GM23338 (cell line): Measurements from ENCODE around the gene IZUMO1. TPM values are rescaled to one million over a fixed set of nuclear protein-coding genes. Genes with fewer than 3 reads are reported as not detected.

Source experiments
- ATAC-seq: fragments of 200-7000 bp; cut with Tn5 transposase; 3 replicates; pipeline ENCODE4 v1.9.1; 2020
- DNase-seq: peaks from one replicate; pipeline ENCODE4 v3.0.0-alpha.2; 2015; ENCODE audit warnings: low spot score
- H2AFZ ChIP-seq: fragments of 200-600 bp; sonication (generic); 2 replicates; pipeline ENCODE4 v1.8.0; 2016; ENCODE audit warnings: antibody characterized with exemption, mild to moderate bottlenecking, moderate library complexity
- H3F3A ChIP-seq: fragments of 200-600 bp; sonication (generic); replicated peaks from 2 replicates; pipeline ENCODE4 v1.8.0; 2017; ENCODE audit warnings: antibody characterized with exemption, mixed run types, low read depth
- H3K27ac ChIP-seq: fragments of 200-600 bp; sonication (generic); 2 replicates; pipeline ENCODE4 v1.6.1; 2016; ENCODE audit warnings: low read depth
- H3K27me3 ChIP-seq: fragments of 200-600 bp; sonication (generic); 2 replicates; pipeline ENCODE4 v1.8.0; 2016; ENCODE audit warnings: mild to moderate bottlenecking, mixed run types, moderate library complexity; ENCODE audit not compliant: insufficient read depth
- H3K36me3 ChIP-seq: fragments of 200-600 bp; sonication (generic); 2 replicates; pipeline ENCODE4 v1.8.0; 2016; ENCODE audit warnings: mild to moderate bottlenecking; ENCODE audit not compliant: insufficient read depth
- H3K4me1 ChIP-seq: fragments of 200-600 bp; sonication (generic); 2 replicates; pipeline ENCODE4 v1.8.0; 2016; ENCODE audit warnings: mild to moderate bottlenecking, moderate library complexity; ENCODE audit not compliant: insufficient read depth
- H3K4me2 ChIP-seq: fragments of 200-600 bp; sonication (generic); 2 replicates; pipeline ENCODE4 v1.7.1; 2017; ENCODE audit warnings: mixed run types
- H3K4me3 ChIP-seq: fragments of 200-600 bp; sonication (generic); 2 replicates; pipeline ENCODE4 v1.6.1; 2016; ENCODE audit warnings: mixed run types
- H3K79me2 ChIP-seq: fragments of 200-600 bp; sonication (generic); replicated peaks from 2 replicates; pipeline ENCODE4 v1.8.0; 2017; ENCODE audit warnings: mild to moderate bottlenecking; ENCODE audit not compliant: insufficient read depth
- H3K9me2 ChIP-seq: fragments of 200-600 bp; sonication (generic); 2 replicates; pipeline ENCODE4 v1.8.0; 2017; ENCODE audit not compliant: insufficient read depth
- H4K20me1 ChIP-seq: fragments of 200-600 bp; sonication (generic); replicated peaks from 2 replicates; pipeline ENCODE4 v1.8.0; 2017; ENCODE audit warnings: mild to moderate bottlenecking; ENCODE audit not compliant: insufficient read depth
- H3K27ac Mint-ChIP-seq: 2 replicates; pipeline ENCODE4 v1.8.0; 2020; ENCODE audit warnings: inconsistent platforms, mild to moderate bottlenecking, moderate library complexity, mixed read lengths
- H3K27me3 Mint-ChIP-seq: 3 replicates; pipeline ENCODE4 v1.8.0; 2022; ENCODE audit warnings: low read depth, mild to moderate bottlenecking, moderate library complexity, mixed read lengths, inconsistent platforms; ENCODE audit not compliant: insufficient read depth, poor library complexity
- H3K36me3 Mint-ChIP-seq: 3 replicates; pipeline ENCODE4 v1.8.0; 2021; ENCODE audit warnings: low read depth, mild to moderate bottlenecking, inconsistent platforms, moderate library complexity, mixed read lengths
- H3K4me1 Mint-ChIP-seq: 3 replicates; pipeline ENCODE4 v1.8.0; 2020; ENCODE audit warnings: mild to moderate bottlenecking, inconsistent platforms, mixed read lengths
- H3K4me3 Mint-ChIP-seq: 3 replicates; pipeline ENCODE4 v1.8.0; 2021; ENCODE audit warnings: moderate library complexity, mild to moderate bottlenecking, inconsistent platforms, mixed read lengths
- H3K9me3 Mint-ChIP-seq: 3 replicates; pipeline ENCODE4 v1.8.0; 2020; ENCODE audit warnings: moderate library complexity, mild to moderate bottlenecking, inconsistent platforms, mixed read lengths
- EZH2 ChIP-seq: fragments of 200-600 bp; sonication (generic); IDR thresholded peaks from one replicate; pipeline ENCODE4 v1.8.0; 2017; ENCODE audit warnings: antibody characterized with exemption, mild to moderate bottlenecking, low read depth; ENCODE audit not compliant: unreplicated experiment
- JUNB ChIP-seq: IDR thresholded peaks from one replicate; pipeline ENCODE4 v1.6.1; 2016; ENCODE audit warnings: antibody characterized with exemption; ENCODE audit not compliant: unreplicated experiment
- POLR2AphosphoS5 ChIP-seq: IDR thresholded peaks from 2 replicates; pipeline ENCODE4 v1.6.1; 2016; ENCODE audit warnings: antibody characterized with exemption, low read depth
- ZNF331 ChIP-seq: fragments of 250-450 bp; sonication (Bioruptor Pico); IDR thresholded peaks from 2 replicates; pipeline ENCODE4 v1.5.0; 2020; ENCODE audit warnings: low read depth, mild to moderate bottlenecking, moderate library complexity
- polyA plus RNA-seq: library from polyadenylated mRNA; unstranded; fragments of >200 nt; fragmentation: Nextera tagmentation; extraction: Ambion mirVana; gene quantifications from 2 replicates; pipeline ENCODE4 v1.2.1, GENCODE V29; 2016
- total RNA-seq: library from RNA; depleted of rRNA; stranded (reverse); fragments of >200 nt; shearing (Covaris generic); gene quantifications from 2 replicates; pipeline ENCODE4 v1.2.3, GENCODE V29; 2014
- TF ChIP-seq, protein P1 (sequence below): fragments of 250-450 bp; sonication (Bioruptor Pico); IDR thresholded peaks from 2 replicates; pipeline ENCODE4 v1.5.0; 2020; ENCODE audit warnings: mild to moderate bottlenecking, moderate library complexity

Gene IZUMO1
- total and polyA plus RNA-seq, 2 experiments from 2014 or later: 1.2 to 3.5 TPM

DNA sequence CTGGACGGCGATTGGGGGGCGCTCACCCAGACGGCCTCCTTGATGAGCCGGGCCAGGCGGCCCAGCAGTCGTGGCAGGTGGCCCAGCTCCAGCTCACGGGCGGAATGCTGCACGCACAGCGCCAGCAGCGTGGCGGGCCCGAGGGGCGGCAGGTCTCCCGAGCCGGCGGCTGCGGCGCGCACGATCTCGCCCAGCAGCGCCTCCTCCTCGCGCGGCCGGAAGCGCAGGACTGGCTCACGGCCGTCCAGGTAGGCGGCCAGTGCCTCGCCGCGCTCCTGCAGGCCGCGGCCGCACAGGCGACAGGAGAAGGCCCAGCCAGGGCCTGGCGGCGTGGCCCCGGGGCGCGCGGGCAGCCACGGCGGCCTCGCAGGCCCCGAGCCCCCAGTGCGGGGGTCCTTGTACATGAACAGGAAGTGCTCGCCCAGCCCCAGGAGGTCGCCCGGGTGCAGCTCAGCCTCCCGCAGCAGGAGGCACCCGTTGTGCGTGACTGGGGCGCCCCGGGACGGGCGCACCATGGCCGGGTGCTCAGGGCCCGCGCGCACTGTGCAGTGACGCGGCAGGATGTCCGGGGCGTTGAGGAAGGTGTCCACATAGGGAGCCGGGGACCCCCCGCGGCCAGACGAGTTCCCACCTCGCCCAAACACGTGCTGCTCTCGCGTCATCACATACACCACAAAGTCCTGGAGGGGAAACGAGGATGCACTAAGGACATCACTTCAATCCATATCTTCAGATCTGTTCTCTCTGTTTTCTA is 17.6 kb downstream of the IZUMO1 start (continued):
- TF ChIP-seq, protein P1, sequence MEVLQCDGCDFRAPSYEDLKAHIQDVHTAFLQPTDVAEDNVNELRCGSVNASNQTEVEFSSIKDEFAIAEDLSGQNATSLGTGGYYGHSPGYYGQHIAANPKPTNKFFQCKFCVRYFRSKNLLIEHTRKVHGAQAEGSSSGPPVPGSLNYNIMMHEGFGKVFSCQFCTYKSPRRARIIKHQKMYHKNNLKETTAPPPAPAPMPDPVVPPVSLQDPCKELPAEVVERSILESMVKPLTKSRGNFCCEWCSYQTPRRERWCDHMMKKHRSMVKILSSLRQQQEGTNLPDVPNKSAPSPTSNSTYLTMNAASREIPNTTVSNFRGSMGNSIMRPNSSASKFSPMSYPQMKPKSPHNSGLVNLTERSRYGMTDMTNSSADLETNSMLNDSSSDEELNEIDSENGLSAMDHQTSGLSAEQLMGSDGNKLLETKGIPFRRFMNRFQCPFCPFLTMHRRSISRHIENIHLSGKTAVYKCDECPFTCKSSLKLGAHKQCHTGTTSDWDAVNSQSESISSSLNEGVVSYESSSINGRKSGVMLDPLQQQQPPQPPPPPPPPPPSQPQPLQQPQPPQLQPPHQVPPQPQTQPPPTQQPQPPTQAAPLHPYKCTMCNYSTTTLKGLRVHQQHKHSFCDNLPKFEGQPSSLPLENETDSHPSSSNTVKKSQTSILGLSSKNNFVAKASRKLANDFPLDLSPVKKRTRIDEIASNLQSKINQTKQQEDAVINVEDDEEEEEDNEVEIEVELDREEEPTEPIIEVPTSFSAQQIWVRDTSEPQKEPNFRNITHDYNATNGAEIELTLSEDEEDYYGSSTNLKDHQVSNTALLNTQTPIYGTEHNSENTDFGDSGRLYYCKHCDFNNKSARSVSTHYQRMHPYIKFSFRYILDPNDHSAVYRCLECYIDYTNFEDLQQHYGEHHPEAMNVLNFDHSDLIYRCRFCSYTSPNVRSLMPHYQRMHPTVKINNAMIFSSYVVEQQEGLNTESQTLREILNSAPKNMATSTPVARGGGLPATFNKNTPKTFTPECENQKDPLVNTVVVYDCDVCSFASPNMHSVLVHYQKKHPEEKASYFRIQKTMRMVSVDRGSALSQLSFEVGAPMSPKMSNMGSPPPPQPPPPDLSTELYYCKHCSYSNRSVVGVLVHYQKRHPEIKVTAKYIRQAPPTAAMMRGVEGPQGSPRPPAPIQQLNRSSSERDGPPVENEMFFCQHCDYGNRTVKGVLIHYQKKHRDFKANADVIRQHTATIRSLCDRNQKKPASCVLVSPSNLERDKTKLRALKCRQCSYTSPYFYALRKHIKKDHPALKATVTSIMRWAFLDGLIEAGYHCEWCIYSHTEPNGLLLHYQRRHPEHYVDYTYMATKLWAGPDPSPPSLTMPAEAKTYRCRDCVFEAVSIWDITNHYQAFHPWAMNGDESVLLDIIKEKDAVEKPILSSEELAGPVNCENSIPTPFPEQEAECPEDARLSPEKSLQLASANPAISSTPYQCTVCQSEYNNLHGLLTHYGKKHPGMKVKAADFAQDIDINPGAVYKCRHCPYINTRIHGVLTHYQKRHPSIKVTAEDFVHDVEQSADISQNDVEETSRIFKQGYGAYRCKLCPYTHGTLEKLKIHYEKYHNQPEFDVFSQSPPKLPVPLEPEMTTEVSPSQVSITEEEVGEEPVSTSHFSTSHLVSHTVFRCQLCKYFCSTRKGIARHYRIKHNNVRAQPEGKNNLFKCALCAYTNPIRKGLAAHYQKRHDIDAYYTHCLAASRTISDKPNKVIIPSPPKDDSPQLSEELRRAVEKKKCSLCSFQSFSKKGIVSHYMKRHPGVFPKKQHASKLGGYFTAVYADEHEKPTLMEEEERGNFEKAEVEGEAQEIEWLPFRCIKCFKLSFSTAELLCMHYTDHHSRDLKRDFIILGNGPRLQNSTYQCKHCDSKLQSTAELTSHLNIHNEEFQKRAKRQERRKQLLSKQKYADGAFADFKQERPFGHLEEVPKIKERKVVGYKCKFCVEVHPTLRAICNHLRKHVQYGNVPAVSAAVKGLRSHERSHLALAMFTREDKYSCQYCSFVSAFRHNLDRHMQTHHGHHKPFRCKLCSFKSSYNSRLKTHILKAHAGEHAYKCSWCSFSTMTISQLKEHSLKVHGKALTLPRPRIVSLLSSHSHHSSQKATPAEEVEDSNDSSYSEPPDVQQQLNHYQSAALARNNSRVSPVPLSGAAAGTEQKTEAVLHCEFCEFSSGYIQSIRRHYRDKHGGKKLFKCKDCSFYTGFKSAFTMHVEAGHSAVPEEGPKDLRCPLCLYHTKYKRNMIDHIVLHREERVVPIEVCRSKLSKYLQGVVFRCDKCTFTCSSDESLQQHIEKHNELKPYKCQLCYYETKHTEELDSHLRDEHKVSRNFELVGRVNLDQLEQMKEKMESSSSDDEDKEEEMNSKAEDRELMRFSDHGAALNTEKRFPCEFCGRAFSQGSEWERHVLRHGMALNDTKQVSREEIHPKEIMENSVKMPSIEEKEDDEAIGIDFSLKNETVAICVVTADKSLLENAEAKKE: no peak

DNA sequence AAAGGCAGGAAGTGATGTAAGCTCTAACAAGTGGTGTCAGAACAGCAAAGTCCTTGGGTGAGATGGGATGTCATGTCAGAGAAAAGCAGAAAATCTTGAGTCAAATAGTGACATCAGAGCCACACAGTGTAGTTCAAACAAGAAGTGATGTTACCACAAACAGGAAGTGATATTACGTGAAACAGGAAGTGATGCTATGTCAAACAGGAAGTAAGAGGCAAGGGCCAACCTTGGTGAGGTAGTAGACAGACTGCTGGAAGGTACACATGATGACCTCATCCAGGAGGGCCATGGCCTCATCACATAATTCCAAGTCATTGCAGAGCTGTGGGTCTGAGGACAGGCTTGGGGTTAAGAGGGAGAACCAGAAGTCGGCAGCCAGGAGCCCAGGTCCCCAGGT is 20.2 kb downstream of the IZUMO1 start:
- ATAC-seq: no peak
- Mint-ChIP-seq H3K36me3 (peaks cover 5% of the 10 kb centered on the region; the same call in 2 of the 3 replicates), H3K9me3 (no peaks in the 10 kb centered on the region), H3K4me3 (no peak overlapping the region; the same call in 2 of the 3 replicates), H3K27me3 (peaks cover 13% of the 10 kb centered on the region), H3K27ac (no peak overlapping the region), H3K4me1 (peaks cover 6% of the 10 kb centered on the region)
- TF ChIP-seq EZH2: no peak
- no peak for TF ChIP-seq JUNB
- TF ChIP-seq ZNF331 (CRISPR knock-in tag): no peak
- TF ChIP-seq POLR2AphosphoS5: no peak
- Histone ChIP-seq H3K27ac (no peak overlapping the region), H3F3A (0 out of 2 replicates have a peak, but pooled peaks cover 6% of the 10 kb centered on the region), H3K36me3 (no peaks in the 10 kb centered on the region), H2AFZ (no peak overlapping the region), H3K4me2 (no peak overlapping the region), H3K4me3 (no peak overlapping the region), H3K27me3 (peaks cover 15% of the 10 kb centered on the region; the same call in 1 of the 2 replicates), H3K79me2 (no peaks in the 10 kb centered on the region), H4K20me1 (no peaks in the 10 kb centered on the region; the same call in 1 of the 2 replicates), H3K9me2 (no peaks in the 10 kb centered on the region), H3K4me1 (peaks cover 5% of the 10 kb centered on the region; the same call in 1 of the 2 replicates)
- DNase-seq: no peak
